HG03139 (cell line): ENCODE data around the gene NXNL2.

ENCODE experiments used
- ATAC-seq: cut with Tn5 transposase; IDR thresholded peaks from one replicate; pipeline ENCODE4 v1.9.1; 2021; ENCODE audit not compliant: unreplicated experiment

The NXNL2 gene

GRCh38 chr9:88534456-88535225, at the start of gene NXNL2:
Gene NXNL2, plus strand, starts transcription at chr9:88535178. Its CDS starts 257 bp downstream, at chr9:88535435.
- no peak for ATAC-seq

GRCh38 chr9:88488166-88488565, 46.8 kb upstream of the NXNL2 start:
- ATAC-seq, result no peak

- ATAC-seq, result no peak
Observed at GRCh38 chr9:88494983-88495721, 39.8 kb upstream of the NXNL2 start.

- no peak for ATAC-seq
Observed at GRCh38 chr9:88497224-88497623, 37.8 kb upstream of the NXNL2 start.

GRCh38 chr9:88498880-88499279, 36.1 kb upstream of the NXNL2 start:
- ATAC-seq, result no peak

- ATAC-seq, result no peak
Observed at GRCh38 chr9:88501086-88501485, 33.9 kb upstream of the NXNL2 start.

- no peak for ATAC-seq
Observed at GRCh38 chr9:88502552-88503034, 32.4 kb upstream of the NXNL2 start.

- ATAC-seq, result no peak
Observed at GRCh38 chr9:88503081-88503844, 31.7 kb upstream of the NXNL2 start.

- no peak for ATAC-seq
Observed at GRCh38 chr9:88503845-88504764, 30.9 kb upstream of the NXNL2 start.

GRCh38 chr9:88508326-88508725, 26.7 kb upstream of the NXNL2 start:
- ATAC-seq, result no peak

GRCh38 chr9:88511906-88512305, 23.1 kb upstream of the NXNL2 start:
- ATAC-seq, result no peak

- no peak for ATAC-seq
Observed at GRCh38 chr9:88514247-88514646, 20.7 kb upstream of the NXNL2 start.

- ATAC-seq, result no peak
Observed at GRCh38 chr9:88521308-88521707, 13.7 kb upstream of the NXNL2 start.

- ATAC-seq, result no peak
Observed at GRCh38 chr9:88522360-88522759, 12.6 kb upstream of the NXNL2 start.

- no peak for ATAC-seq
Observed at GRCh38 chr9:88523056-88523455, 11.9 kb upstream of the NXNL2 start.

- ATAC-seq, result no peak
Observed at GRCh38 chr9:88524911-88525310, 10.1 kb upstream of the NXNL2 start.

GRCh38 chr9:88527618-88528017, 7.4 kb upstream of the NXNL2 start:
- ATAC-seq, result no peak

GRCh38 chr9:88528080-88528790, 6.7 kb upstream of the NXNL2 start:
- ATAC-seq, result no peak

GRCh38 chr9:88529496-88529895, 5.5 kb upstream of the NXNL2 start:
- ATAC-seq, result no peak

- ATAC-seq, result no peak
Observed at GRCh38 chr9:88530051-88530450, 4.9 kb upstream of the NXNL2 start.
